OCI-LY3 (cell line): Measurements from ENCODE around the gene C9orf78.

Experiments
- CTCF ChIP-seq: fragments of 200-600, 300-600 bp; sonication (generic); IDR thresholded peaks from 2 replicates; pipeline ENCODE4 v1.5.1; 2014; ENCODE audit warnings: antibody characterized with exemption, low read length, low read depth
- EZH2phosphoT487 ChIP-seq: fragments of 200-600 bp; shearing (Covaris generic); IDR thresholded peaks from 2 replicates; pipeline ENCODE4 v1.6.1; 2018; ENCODE audit warnings: antibody characterized with exemption, mixed run types, low read depth

- TF ChIP-seq CTCF (no peak), EZH2phosphoT487 (no peak)
These were observed 21.4 kb downstream of the C9orf78 start for GRCh38 chr9:129813661-129814060.
